Measurements from ENCODE around the gene BCL6.

BCL6 gene

GRCh38 chr3:187740421-187741399 is 4.6 kb downstream of the BCL6 start:
- TF ChIP-seq, protein P1, sequence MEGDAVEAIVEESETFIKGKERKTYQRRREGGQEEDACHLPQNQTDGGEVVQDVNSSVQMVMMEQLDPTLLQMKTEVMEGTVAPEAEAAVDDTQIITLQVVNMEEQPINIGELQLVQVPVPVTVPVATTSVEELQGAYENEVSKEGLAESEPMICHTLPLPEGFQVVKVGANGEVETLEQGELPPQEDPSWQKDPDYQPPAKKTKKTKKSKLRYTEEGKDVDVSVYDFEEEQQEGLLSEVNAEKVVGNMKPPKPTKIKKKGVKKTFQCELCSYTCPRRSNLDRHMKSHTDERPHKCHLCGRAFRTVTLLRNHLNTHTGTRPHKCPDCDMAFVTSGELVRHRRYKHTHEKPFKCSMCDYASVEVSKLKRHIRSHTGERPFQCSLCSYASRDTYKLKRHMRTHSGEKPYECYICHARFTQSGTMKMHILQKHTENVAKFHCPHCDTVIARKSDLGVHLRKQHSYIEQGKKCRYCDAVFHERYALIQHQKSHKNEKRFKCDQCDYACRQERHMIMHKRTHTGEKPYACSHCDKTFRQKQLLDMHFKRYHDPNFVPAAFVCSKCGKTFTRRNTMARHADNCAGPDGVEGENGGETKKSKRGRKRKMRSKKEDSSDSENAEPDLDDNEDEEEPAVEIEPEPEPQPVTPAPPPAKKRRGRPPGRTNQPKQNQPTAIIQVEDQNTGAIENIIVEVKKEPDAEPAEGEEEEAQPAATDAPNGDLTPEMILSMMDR (conservative IDR thresholded peaks at IDR 0.05), result peak; percentile 88
- TF ChIP-seq ZFX (IDR thresholded peaks at IDR 0.05), result no peak
- peak overlapping the region; percentile 85 for H3K27ac ChIP-seq

GRCh38 chr3:187739561-187740332 is 5.5 kb downstream of the BCL6 start:
- H3K27ac ChIP-seq, result peak overlapping the region; percentile 85

DNA sequence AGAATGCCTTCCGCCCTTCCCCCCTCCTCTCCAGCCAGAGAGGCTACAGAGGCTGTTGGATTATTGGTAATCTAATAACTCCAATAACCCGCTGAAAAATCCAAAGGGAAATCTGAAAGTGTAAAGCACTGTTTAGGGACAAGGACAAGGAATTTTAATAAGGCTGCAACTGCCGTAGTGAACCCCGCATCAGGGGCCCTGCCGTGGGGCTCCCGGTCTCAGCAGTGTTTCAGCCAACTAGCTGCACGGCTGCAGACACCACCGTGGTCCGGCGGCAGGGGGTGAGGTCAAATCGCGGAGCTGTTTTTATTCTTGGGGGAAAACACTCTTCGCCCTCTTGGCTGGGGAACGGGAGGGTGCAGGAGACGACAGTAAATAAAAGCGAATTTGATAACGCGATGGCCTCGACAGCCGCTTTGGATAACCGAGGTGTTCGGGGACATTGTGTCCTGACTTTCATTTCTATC is 6.1 kb downstream of the BCL6 start:
- TF ChIP-seq, protein P1 (conservative IDR thresholded peaks at IDR 0.05), result no peak
- no peak for TF ChIP-seq ZFX (IDR thresholded peaks at IDR 0.05)
- H3K27ac ChIP-seq, result peak overlapping the region; percentile 85

More at GRCh38 chr3:187739561-187740332, 5.5 kb downstream of the BCL6 start:
- TF ChIP-seq, protein P1 (conservative IDR thresholded peaks at IDR 0.05), result peak; percentile 94
- no peak for TF ChIP-seq ZFX (IDR thresholded peaks at IDR 0.05)

DNA sequence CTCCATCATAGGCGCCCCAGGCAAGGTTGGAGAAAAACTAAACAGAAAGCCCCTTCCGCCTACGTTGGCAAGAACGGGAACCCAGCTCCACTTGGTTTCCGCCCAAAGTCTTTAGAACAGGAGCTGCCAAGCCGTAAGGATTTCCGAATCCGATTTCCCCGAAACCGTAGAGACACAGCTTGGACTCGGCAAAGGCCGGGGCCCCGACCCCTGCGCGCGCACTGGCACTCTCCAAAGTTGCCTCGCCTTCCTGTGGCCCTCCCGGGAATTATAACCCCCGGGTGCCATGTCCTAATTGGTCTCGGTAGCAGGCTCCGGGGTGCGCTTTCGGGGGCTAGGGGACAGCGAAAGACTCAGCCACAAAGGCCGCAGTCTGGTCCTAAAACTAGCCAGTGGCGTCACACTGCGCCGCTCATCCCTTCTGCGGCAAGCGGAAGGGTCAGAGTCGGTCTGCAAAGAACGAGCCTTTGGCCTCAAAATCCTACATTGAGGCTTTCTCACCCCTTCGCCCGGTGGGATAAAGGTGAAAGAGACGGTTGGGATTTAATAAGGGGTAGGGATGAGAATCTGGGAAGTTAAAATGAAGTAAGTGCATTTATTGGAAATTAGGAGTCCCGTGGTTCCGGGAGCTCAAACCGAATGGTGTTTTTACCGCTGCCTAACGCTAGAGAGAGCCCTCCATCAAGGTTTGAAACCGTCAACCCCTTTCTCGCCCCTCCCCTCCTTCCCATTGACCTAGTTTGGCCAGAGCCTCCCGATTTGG is 6.8 kb downstream of the BCL6 start:
- TF ChIP-seq, protein P1 (conservative IDR thresholded peaks at IDR 0.05), result peak; percentile 86
- TF ChIP-seq ZFX (IDR thresholded peaks at IDR 0.05), result no peak
- H3K27ac ChIP-seq, result peak overlapping the region; percentile 85

GRCh38 chr3:187738071-187738330 is 7.3 kb downstream of the BCL6 start:
- H3K27ac ChIP-seq, result no peak overlapping the region
- TF ChIP-seq, protein P1 (conservative IDR thresholded peaks at IDR 0.05), result no peak
- no peak for TF ChIP-seq ZFX (IDR thresholded peaks at IDR 0.05)

GRCh38 chr3:187737368-187738070 is 7.7 kb downstream of the BCL6 start:
- no peak overlapping the region for H3K27ac ChIP-seq
- TF ChIP-seq ZFX (IDR thresholded peaks at IDR 0.05), result no peak
- TF ChIP-seq, protein P1 (conservative IDR thresholded peaks at IDR 0.05), result no peak
